K562 (cell line): Measurements from ENCODE around the gene ARHGAP35. TPM values are rescaled to one million over a fixed set of nuclear protein-coding genes. Genes with fewer than 3 reads are reported as not detected.

Experiments
- ATAC-seq: fragments of 200-7000 bp; cut with Tn5 transposase; 3 replicates; pipeline ENCODE4 v1.9.1; 2020; ENCODE audit warnings: moderate library complexity
- BruUV-seq: library from RNA; stranded (reverse); fragments of 400-500 nt; replicated peaks from 2 replicates; lab custom pipeline; 2021; lab: Mats Ljungman, UMichigan
- CTCF ChIA-PET: fragments of 300-600 bp; formaldehyde crosslinking; extraction: SDS; loops from one replicate; lab custom pipeline; 2021; ENCODE audit warnings: low intra/inter-chr PET ratio; lab: Yijun Ruan, JAX
- POLR2A ChIA-PET: fragments of 300-600, 350-650 bp; sonication (Branson Sonifier 250); formaldehyde crosslinking; extraction: SDS; loops from one replicate; lab custom pipeline; 2021; ENCODE audit warnings: antibody characterized with exemption, inconsistent platforms; lab: Yijun Ruan, JAX
- DNase-seq, 4 experiments: peaks; one replicate each; pipeline versions ENCODE4 v3.0.0 to v3.0.0-alpha.2; 2011 to 2018; ENCODE audit warnings: low spot score in 3 of 4, mixed read lengths in 3 of 4; ENCODE audit errors: extremely low read depth in 1 of 4
- FAIRE-seq: peaks from 2 replicates; lab custom pipeline; 2011; peaks lifted over from hg19 to GRCh38; lab: Jason Lieb, UNC
- H2AFZ ChIP-seq: 2 replicates; pipeline ENCODE4 v1.6.0; 2011; ENCODE audit warnings: low read depth, low read length, control low read depth, inconsistent platforms
- H3K27ac ChIP-seq: fragments of 200-600 bp; 3 replicates; pipeline ENCODE4 v1.8.0; 2011; ENCODE audit warnings: low read depth, mild to moderate bottlenecking, control low read depth, inconsistent platforms, low read length, moderate library complexity, mixed read lengths; ENCODE audit errors: extremely low read depth
- H3K27me3 ChIP-seq, 2 experiments: fragments of 300-600 bp in 1 of 2; 2 replicates in 1 of 2; 3 replicates in 1 of 2; pipeline versions ENCODE4 v1.6.0 to v1.8.0; 2011; ENCODE audit warnings: inconsistent platforms in 2 of 2, low read length in 2 of 2, mild to moderate bottlenecking in 1 of 2, mixed read lengths in 1 of 2, moderate library complexity in 1 of 2; ENCODE audit not compliant: control insufficient read depth in 2 of 2, insufficient read depth in 2 of 2
- H3K36me3 ChIP-seq: fragments of 300-600 bp; 3 replicates; pipeline ENCODE4 v1.8.0; 2011; ENCODE audit warnings: mild to moderate bottlenecking, low read length, inconsistent platforms; ENCODE audit not compliant: control insufficient read depth, insufficient read depth
- H3K4me1 ChIP-seq, 2 experiments: fragments of 200-600 bp in 1 of 2; replicated peaks in 1 of 2; 2 replicates in 1 of 2; 3 replicates in 1 of 2; pipeline versions ENCODE4 v1.5.1 to v1.8.0; 2011; ENCODE audit warnings: inconsistent platforms in 2 of 2, low read length in 2 of 2, mild to moderate bottlenecking in 1 of 2, mixed read lengths in 1 of 2, moderate library complexity in 1 of 2; ENCODE audit not compliant: control insufficient read depth in 2 of 2, insufficient read depth in 2 of 2
- H3K4me2 ChIP-seq: 2 replicates; pipeline ENCODE4 v1.6.1; 2011; ENCODE audit warnings: low read length, control low read depth, inconsistent platforms, mixed read lengths; ENCODE audit not compliant: insufficient read depth
- H3K4me3 ChIP-seq: fragments of 200-600 bp; sonication (generic), shearing (Covaris generic); 2 replicates; pipeline ENCODE4 v1.5.1; 2016; ENCODE audit warnings: control low read depth, inconsistent platforms
- H3K79me2 ChIP-seq: fragments of 200-600 bp; 3 replicates; pipeline ENCODE4 v1.8.0; 2011; ENCODE audit warnings: low read length, inconsistent platforms; ENCODE audit not compliant: control insufficient read depth, insufficient read depth
- H3K9ac ChIP-seq, 2 experiments: 2 replicates each; pipeline versions ENCODE4 v1.6.0 to v1.6.1; 2011; ENCODE audit warnings: low read depth in 2 of 2, low read length in 2 of 2, control low read depth in 1 of 2, inconsistent platforms in 1 of 2, mild to moderate bottlenecking in 1 of 2, mixed read lengths in 1 of 2; ENCODE audit not compliant: insufficient read depth in 1 of 2
- H3K9me1 ChIP-seq: one replicate; pipeline ENCODE4 v1.6.0; 2011; ENCODE audit warnings: inconsistent platforms, mild to moderate bottlenecking, low read length, moderate library complexity; ENCODE audit not compliant: control insufficient read depth, insufficient read depth
- H3K9me3 ChIP-seq: replicated peaks from 2 replicates; pipeline ENCODE4 v1.5.1; 2011; ENCODE audit warnings: low read depth, low read length, inconsistent platforms; ENCODE audit not compliant: control insufficient read depth, insufficient read depth
- H4K20me1 ChIP-seq: replicated peaks from 2 replicates; pipeline ENCODE4 v1.6.1; 2011; ENCODE audit warnings: low read length, inconsistent platforms, mixed read lengths; ENCODE audit not compliant: control insufficient read depth, insufficient read depth
- CBFB ChIP-seq: sonication (generic); formaldehyde crosslinking; IDR thresholded peaks from 2 replicates; pipeline ENCODE4 v1.4.0; 2020; ENCODE audit warnings: mild to moderate bottlenecking, missing genetic modification reagents
- HNRNPL ChIP-seq: fragments of 200-400 bp; formaldehyde crosslinking; IDR thresholded peaks from 2 replicates; pipeline ENCODE4 v1.6.1; 2017; ENCODE audit warnings: low read depth, mild to moderate bottlenecking, low read length
- KDM2B ChIP-seq: fragments of 250-450 bp; sonication (Bioruptor Pico); IDR thresholded peaks from 2 replicates; pipeline ENCODE4 v1.8.0; 2021; ENCODE audit warnings: mild to moderate bottlenecking, moderate library complexity
- PHB2 ChIP-seq: fragments of 450-650 bp; IDR thresholded peaks from 2 replicates; pipeline ENCODE4 v1.6.1; 2017; ENCODE audit warnings: low read depth
- RBM39 ChIP-seq: fragments of 200-400 bp; formaldehyde crosslinking; optimal IDR thresholded peaks from 2 replicates; pipeline ENCODE3; 2018; ENCODE audit warnings: low read depth, low read length
- TSHZ1 ChIP-seq: fragments of 250-450 bp; sonication (Bioruptor Pico); IDR thresholded peaks from 2 replicates; pipeline ENCODE4 v1.4.0; 2020; ENCODE audit warnings: mild to moderate bottlenecking, moderate library complexity
- ZNF253 ChIP-seq: fragments of 250-450 bp; sonication (Bioruptor Pico); conservative IDR thresholded peaks from 2 replicates; pipeline ENCODE4 v1.6.1; 2021; ENCODE audit warnings: mild to moderate bottlenecking
- WGBS: fragments of 100-300 bp; shearing (Covaris generic); methylation state at CpG from one replicate; pipeline ENCODE4 v1.1.6; 2016; ENCODE audit warnings: low coverage, mixed read lengths; ENCODE audit not compliant: insufficient coverage; ENCODE audit errors: missing lambda C conversion rate; 5-methylcytosine and 5-hydroxymethylcytosine counted together
- in situ Hi-C: fragments of 300-500 bp; cut with MboI; formaldehyde crosslinking; loops from 4 replicates; pipeline ENCODE4 v1.15.0; 2018; ENCODE audit warnings: inconsistent platforms, mixed read lengths
- intact Hi-C: fragments of 100-400 bp; cut with micrococcal nuclease; formaldehyde crosslinking; loops from 2 replicates; pipeline ENCODE4 v1.14.2; 2022
- polyA plus RNA-seq, 8 experiments: library from polyadenylated mRNA; depleted of rRNA in 4 of 8; stranded (reverse) in 5 of 8; unstranded in 3 of 8; fragments of >200 nt; fragmentation: Nextera tagmentation in 2 of 8; fragmentation: Illumina TruSeq in 1 of 8; extraction: Ambion mirVana in 2 of 8; extraction: Trizol in 1 of 8; gene quantifications; 2 replicates each; pipeline versions ENCODE4 v1.2.1 to v1.2.3, GENCODE V29; 2011 to 2014; ENCODE audit warnings: inconsistent platforms in 1 of 8, missing spikeins in 1 of 8
- total RNA-seq, 7 experiments: library from RNA; depleted of rRNA in 6 of 7; stranded (reverse); fragments of >200 nt in 6 of 7; fragmentation: Illumina TruSeq in 2 of 7; extraction: Trizol in 2 of 7; gene quantifications; 2 replicates each; pipeline versions ENCODE4 v1.2.1 to v1.2.3, GENCODE V29; 2011 to 2021; ENCODE audit warnings: low replicate concordance in 1 of 7

ARHGAP35 gene
- total and polyA plus RNA-seq, 9 of the 15 experiments (the other 6 are each of a cell fraction or from before 2014, with no cell fraction given): 0.27 to 26.4 (median 10.2) TPM

- in situ Hi-C loops (no loop called here), intact Hi-C loops (no loop called here)
- no peak overlapping the region for H3K4me3 ChIP-seq
- H4K20me1 ChIP-seq: no peaks in the 10 kb centered on the region
- no peaks in the 10 kb centered on the region; a peak in 1 of 5 replicates for H3K4me1 ChIP-seq
- no peaks in the 10 kb centered on the region for H3K9me3 ChIP-seq
- H3K9ac ChIP-seq: no peak overlapping the region
- TF ChIP-seq TSHZ1 (CRISPR knock-in tag) (no peak), CBFB (CRISPR knock-in tag) (no peak), ZNF253 (CRISPR knock-in tag) (no peak), PHB2 (no peak), HNRNPL (no peak), KDM2B (CRISPR knock-in tag) (no peak), RBM39 (no peak)
- DNase-seq (no peak), FAIRE-seq (no peak), ATAC-seq (no peak)
- H3K27me3 ChIP-seq: no peaks in the 10 kb centered on the region
- ChIA-PET CTCF (no interaction called here), POLR2A (interaction anchor here (1.5 to 2.1 kb wide), 3 partner anchors 10 to 18 kb away, joined by 6 to 11 read pairs (median 7); no protein-coding TSS in a partner anchor)
- peaks cover 25% of the 10 kb centered on the region for H3K79me2 ChIP-seq
- peaks cover 6% of the 10 kb centered on the region; the same call in 2 of the 3 replicates for H3K36me3 ChIP-seq
- 69% methylated on average over 1 of the region's 1 CpG for WGBS
- H3K4me2 ChIP-seq: no peak overlapping the region
- BruUV-seq: no TSS peak
- no peak overlapping the region for H2AFZ ChIP-seq
- H3K27ac ChIP-seq: no peak overlapping the region
- no peaks in the 10 kb centered on the region for H3K9me1 ChIP-seq
Measured at GRCh38 chr19:46880431-46880830, 19.6 kb downstream of the ARHGAP35 start.
